SK-N-SH (cell line): ENCODE results near the gene HS6ST1. TPM values are rescaled to one million over a fixed set of nuclear protein-coding genes. Genes with fewer than 3 reads are reported as not detected.

Source experiments
- CTCF ChIA-PET: fragments of 300-600, 350-600 bp; formaldehyde crosslinking; extraction: SDS; loops from one replicate; lab custom pipeline; 2021; lab: Yijun Ruan, JAX
- POLR2A ChIA-PET: fragments of 350-600 bp; sonication (Branson Sonifier 250); formaldehyde crosslinking; extraction: SDS; loops from one replicate; lab custom pipeline; 2020; ENCODE audit warnings: antibody characterized with exemption, inconsistent platforms; lab: Yijun Ruan, JAX
- DNase-seq: peaks from one replicate; pipeline ENCODE4 v3.0.0; 2012
- H2AFZ ChIP-seq: fragments of 200-600 bp; sonication (generic); 2 replicates; pipeline ENCODE4 v1.8.1; 2016; ENCODE audit warnings: antibody characterized with exemption, mild to moderate bottlenecking, low read depth
- H3F3A ChIP-seq: fragments of 200-600 bp; sonication (generic); replicated peaks from 2 replicates; pipeline ENCODE3; 2016; ENCODE audit warnings: antibody characterized with exemption, mild to moderate bottlenecking; ENCODE audit not compliant: insufficient read depth
- H3K27ac ChIP-seq, 2 experiments: fragments of 200-500 bp in 1 of 2; fragments of 200-600 bp in 1 of 2; sonication (Bioruptor generic) in 1 of 2; sonication (generic), shearing (Covaris generic) in 1 of 2; 2 replicates each; pipeline versions ENCODE4 v1.5.1 to v1.6.1; 2014 to 2016; ENCODE audit warnings: low read depth in 2 of 2, inconsistent platforms in 1 of 2, low read length in 1 of 2, mild to moderate bottlenecking in 1 of 2, mixed read lengths in 1 of 2
- H3K27me3 ChIP-seq: fragments of 200-600 bp; sonication (generic), shearing (Covaris generic); 2 replicates; pipeline ENCODE4 v1.6.1; 2016; ENCODE audit warnings: mixed run types; ENCODE audit not compliant: insufficient read depth
- H3K36me3 ChIP-seq, 2 experiments: fragments of 200-500 bp in 1 of 2; fragments of 200-600 bp in 1 of 2; sonication (Bioruptor generic) in 1 of 2; sonication (generic) in 1 of 2; replicated peaks in 1 of 2; 2 replicates each; pipeline versions ENCODE3 to v1.5.1; 2014 to 2016; ENCODE audit warnings: low read length in 1 of 2, mild to moderate bottlenecking in 1 of 2; ENCODE audit not compliant: insufficient read depth in 2 of 2, control insufficient read depth in 1 of 2
- H3K4me1 ChIP-seq, 2 experiments: fragments of 200-500 bp in 1 of 2; fragments of 200-600 bp in 1 of 2; sonication (Bioruptor generic) in 1 of 2; sonication (generic), shearing (Covaris generic) in 1 of 2; 2 replicates each; pipeline versions ENCODE4 v1.5.1 to v1.6.1; 2014 to 2016; ENCODE audit warnings: low read depth in 1 of 2, low read length in 1 of 2, mixed run types in 1 of 2; ENCODE audit not compliant: insufficient read depth in 2 of 2, control insufficient read depth in 1 of 2
- H3K4me2 ChIP-seq: fragments of 200-600 bp; sonication (generic), shearing (Covaris generic); 2 replicates; pipeline ENCODE4 v1.6.1; 2017; ENCODE audit warnings: mixed run types
- H3K4me3 ChIP-seq, 2 experiments: fragments of 200-500 bp in 1 of 2; fragments of 200-600 bp in 1 of 2; sonication (Bioruptor generic) in 1 of 2; sonication (generic), shearing (Covaris generic) in 1 of 2; 2 replicates each; pipeline versions ENCODE4 v1.5.1 to v1.8.1; 2014 to 2016; ENCODE audit warnings: low read depth in 2 of 2, inconsistent platforms in 1 of 2, low read length in 1 of 2, mild to moderate bottlenecking in 1 of 2, mixed read lengths in 1 of 2, moderate library complexity in 1 of 2
- H3K79me2 ChIP-seq: fragments of 200-600 bp; sonication (generic); 2 replicates; pipeline ENCODE4 v1.8.1; 2017; ENCODE audit warnings: mild to moderate bottlenecking; ENCODE audit not compliant: insufficient read depth
- H3K9ac ChIP-seq: fragments of 200-600 bp; sonication (generic); 2 replicates; pipeline ENCODE4 v1.6.1; 2017; ENCODE audit warnings: mixed run types
- H3K9me2 ChIP-seq: fragments of 200-600 bp; sonication (generic); 2 replicates; pipeline ENCODE4 v1.6.1; 2017; ENCODE audit warnings: mixed run types
- H3K9me3 ChIP-seq: fragments of 200-600 bp; sonication (generic); 2 replicates; pipeline ENCODE4 v1.6.1; 2017; ENCODE audit warnings: mixed run types, mild to moderate bottlenecking, moderate library complexity
- H4K20me1 ChIP-seq: fragments of 200-600 bp; sonication (generic); 2 replicates; pipeline ENCODE4 v1.6.1; 2017; ENCODE audit warnings: mild to moderate bottlenecking, mixed run types; ENCODE audit not compliant: insufficient read depth
- CHD2 ChIP-seq: fragments of 150-350 bp; IDR thresholded peaks from 2 replicates; pipeline ENCODE4 v1.6.1; 2018; ENCODE audit warnings: low read length; ENCODE audit not compliant: partially characterized antibody
- CTCF ChIP-seq: fragments of 200-600 bp; sonication (generic); IDR thresholded peaks from 2 replicates; pipeline ENCODE4 v1.6.1; 2017; ENCODE audit warnings: antibody characterized with exemption, mild to moderate bottlenecking, moderate library complexity
- ELF1 ChIP-seq: IDR thresholded peaks from 2 replicates; pipeline ENCODE4 v1.4.0; 2012
- FOSL2 ChIP-seq: IDR thresholded peaks from 2 replicates; pipeline ENCODE4 v1.4.0; 2012; ENCODE audit warnings: low read depth, mild to moderate bottlenecking, moderate library complexity, borderline replicate concordance
- GABPA ChIP-seq: IDR thresholded peaks from 2 replicates; pipeline ENCODE4 v1.4.0; 2012; ENCODE audit warnings: low read depth, mild to moderate bottlenecking
- GATA2 ChIP-seq: sonication (generic); formaldehyde crosslinking; IDR thresholded peaks from 2 replicates; pipeline ENCODE4 v1.5.0; 2020; ENCODE audit warnings: mild to moderate bottlenecking, missing genetic modification reagents
- IRF3 ChIP-seq: fragments of 150-350 bp; IDR thresholded peaks from 2 replicates; pipeline ENCODE4 v1.6.1; 2016; ENCODE audit warnings: mild to moderate bottlenecking, low read depth, low read length
- MEF2A ChIP-seq: IDR thresholded peaks from 2 replicates; pipeline ENCODE4 v1.4.0; 2012; ENCODE audit warnings: low read depth, borderline replicate concordance
- MXI1 ChIP-seq: IDR thresholded peaks from 2 replicates; pipeline ENCODE4 v1.6.1; 2012; ENCODE audit warnings: mild to moderate bottlenecking, low read depth, low read length, improper control_type of control experiment
- NFIC ChIP-seq: IDR thresholded peaks from 2 replicates; pipeline ENCODE4 v1.4.0; 2012; ENCODE audit warnings: borderline replicate concordance
- POLR2AphosphoS5 ChIP-seq: IDR thresholded peaks from 2 replicates; pipeline ENCODE4 v1.6.1; 2012; ENCODE audit warnings: low read depth, low read length
- RAD21 ChIP-seq: IDR thresholded peaks from 2 replicates; pipeline ENCODE4 v1.6.1; 2012; ENCODE audit warnings: mild to moderate bottlenecking, low read length
- RFX5 ChIP-seq: IDR thresholded peaks from 2 replicates; pipeline ENCODE4 v1.6.1; 2012; ENCODE audit warnings: mild to moderate bottlenecking, improper control_type of control experiment, low read length
- SIN3A ChIP-seq: IDR thresholded peaks from 2 replicates; pipeline ENCODE4 v1.6.1; 2012; ENCODE audit warnings: low read depth, mild to moderate bottlenecking, low read length, moderate library complexity, borderline replicate concordance
- SMC3 ChIP-seq: IDR thresholded peaks from 2 replicates; pipeline ENCODE4 v1.6.1; 2012; ENCODE audit warnings: low read depth, low read length, improper control_type of control experiment
- TCF12 ChIP-seq: IDR thresholded peaks from 2 replicates; pipeline ENCODE4 v1.4.0; 2012
- TEAD4 ChIP-seq: IDR thresholded peaks from 2 replicates; pipeline ENCODE4 v1.4.0; 2012; ENCODE audit warnings: mild to moderate bottlenecking, borderline replicate concordance; ENCODE audit not compliant: insufficient read depth
- USF1 ChIP-seq: IDR thresholded peaks from 2 replicates; pipeline ENCODE4 v1.4.0; 2012; ENCODE audit warnings: low read depth, borderline replicate concordance
- USF2 ChIP-seq: fragments of 150-350 bp; IDR thresholded peaks from 2 replicates; pipeline ENCODE4 v1.6.1; 2017; ENCODE audit warnings: antibody characterized with exemption, low read length, low read depth, borderline replicate concordance
- WGBS: methylation state at CpG from one replicate; pipeline ENCODE4 v1.1.6; 2017; ENCODE audit warnings: low lambda C conversion rate; 5-methylcytosine and 5-hydroxymethylcytosine counted together
- polyA plus RNA-seq, 3 experiments: library from polyadenylated mRNA; depleted of rRNA; stranded (reverse); fragments of >200 nt; gene quantifications; 2 replicates each; pipeline ENCODE4 v1.2.3, GENCODE V29; 2012

HS6ST1 gene
- polyA plus RNA-seq, 1 of the 3 experiments (the other 2 are of a cell fraction): 5.9 TPM

GRCh38 chr2:128260239-128261138 lies 58.2 kb downstream of the HS6ST1 start:
- Histone ChIP-seq H3K9me2 (no peaks in the 10 kb centered on the region), H3F3A (no peaks in the 10 kb centered on the region), H3K9me3 (no peaks in the 10 kb centered on the region), H3K36me3 (no peaks in the 10 kb centered on the region), H3K4me2 (no peak overlapping the region), H3K27me3 (no peaks in the 10 kb centered on the region), H2AFZ (no peak overlapping the region), H3K27ac (no peak overlapping the region), H3K4me3 (no peak overlapping the region), H3K4me1 (no peaks in the 10 kb centered on the region), H4K20me1 (no peaks in the 10 kb centered on the region), H3K79me2 (no peaks in the 10 kb centered on the region)
- DNase-seq: peak; percentile 25
- CTCF ChIA-PET: no interaction called here
- POLR2A ChIA-PET: no interaction called here
- no peak for TF ChIP-seq FOSL2
- no peak for TF ChIP-seq MEF2A
- TF ChIP-seq USF1: no peak
- TF ChIP-seq GATA2 (CRISPR knock-in tag): no peak
- TF ChIP-seq RFX5: no peak
- TF ChIP-seq POLR2AphosphoS5: no peak
- no peak for TF ChIP-seq TCF12
- TF ChIP-seq SIN3A: no peak
- TF ChIP-seq USF2: no peak
- TF ChIP-seq ELF1: no peak
- TF ChIP-seq NFIC: no peak
- TF ChIP-seq IRF3: no peak
- no peak for TF ChIP-seq CHD2
- no peak for TF ChIP-seq MXI1
- TF ChIP-seq TEAD4: no peak
- TF ChIP-seq GABPA: no peak
- no peak for TF ChIP-seq CTCF
- no peak for TF ChIP-seq RAD21
- no peak for TF ChIP-seq SMC3
- TF ChIP-seq, all 33 proteins: peak for 0
- 73% methylated on average over 17 of the region's 24 CpGs for WGBS
- H3K9ac ChIP-seq: no peak overlapping the region
